GM21786 (cell line): Measurements from ENCODE around the gene TSKS.

ENCODE experiments used
- ATAC-seq: cut with Tn5 transposase; IDR thresholded peaks from one replicate; pipeline ENCODE4 v1.9.1; 2021; ENCODE audit not compliant: unreplicated experiment

TSKS gene

GRCh38 chr19:49798574-49798973 lies 35.5 kb upstream of the TSKS start:
- ATAC-seq: no peak

- ATAC-seq: no peak
Observed at GRCh38 chr19:49795615-49796014, 32.5 kb upstream of the TSKS start.

- no peak for ATAC-seq
Observed at GRCh38 chr19:49793561-49793840, 30.4 kb upstream of the TSKS start.

GRCh38 chr19:49792829-49793560 lies 29.9 kb upstream of the TSKS start:
- ATAC-seq: no peak

- ATAC-seq: no peak
Observed at GRCh38 chr19:49791776-49792445, 28.8 kb upstream of the TSKS start.

- no peak for ATAC-seq
Observed at GRCh38 chr19:49790866-49791265, 27.8 kb upstream of the TSKS start.

GRCh38 chr19:49788857-49789256 lies 25.8 kb upstream of the TSKS start:
- no peak for ATAC-seq

GRCh38 chr19:49787746-49788145 lies 24.6 kb upstream of the TSKS start:
- no peak for ATAC-seq

GRCh38 chr19:49786376-49786820 lies 23.3 kb upstream of the TSKS start:
- ATAC-seq: no peak

- ATAC-seq: no peak
Observed at GRCh38 chr19:49782515-49782914, 19.4 kb upstream of the TSKS start.

- ATAC-seq: no peak
Observed at GRCh38 chr19:49781394-49781793, 18.3 kb upstream of the TSKS start.

- ATAC-seq: no peak
Observed at GRCh38 chr19:49780861-49781260, 17.8 kb upstream of the TSKS start.

GRCh38 chr19:49779731-49780555 lies 16.8 kb upstream of the TSKS start:
- ATAC-seq: no peak

- ATAC-seq: no peak
Observed at GRCh38 chr19:49776371-49776764, 13.3 kb upstream of the TSKS start.

GRCh38 chr19:49775742-49776370 lies 12.8 kb upstream of the TSKS start:
- ATAC-seq: no peak

- ATAC-seq: no peak
Observed at GRCh38 chr19:49774969-49775368, 11.9 kb upstream of the TSKS start.

GRCh38 chr19:49773663-49774350 lies 10.7 kb upstream of the TSKS start:
- no peak for ATAC-seq

GRCh38 chr19:49772850-49773432 lies 9.8 kb upstream of the TSKS start:
- no peak for ATAC-seq

- no peak for ATAC-seq
Observed at GRCh38 chr19:49771674-49772139, 8.6 kb upstream of the TSKS start.

- ATAC-seq: no peak
Observed at GRCh38 chr19:49770529-49770928, 7.4 kb upstream of the TSKS start.
